ENCODE data around the gene PPP1R27.

The PPP1R27 gene

DNA sequence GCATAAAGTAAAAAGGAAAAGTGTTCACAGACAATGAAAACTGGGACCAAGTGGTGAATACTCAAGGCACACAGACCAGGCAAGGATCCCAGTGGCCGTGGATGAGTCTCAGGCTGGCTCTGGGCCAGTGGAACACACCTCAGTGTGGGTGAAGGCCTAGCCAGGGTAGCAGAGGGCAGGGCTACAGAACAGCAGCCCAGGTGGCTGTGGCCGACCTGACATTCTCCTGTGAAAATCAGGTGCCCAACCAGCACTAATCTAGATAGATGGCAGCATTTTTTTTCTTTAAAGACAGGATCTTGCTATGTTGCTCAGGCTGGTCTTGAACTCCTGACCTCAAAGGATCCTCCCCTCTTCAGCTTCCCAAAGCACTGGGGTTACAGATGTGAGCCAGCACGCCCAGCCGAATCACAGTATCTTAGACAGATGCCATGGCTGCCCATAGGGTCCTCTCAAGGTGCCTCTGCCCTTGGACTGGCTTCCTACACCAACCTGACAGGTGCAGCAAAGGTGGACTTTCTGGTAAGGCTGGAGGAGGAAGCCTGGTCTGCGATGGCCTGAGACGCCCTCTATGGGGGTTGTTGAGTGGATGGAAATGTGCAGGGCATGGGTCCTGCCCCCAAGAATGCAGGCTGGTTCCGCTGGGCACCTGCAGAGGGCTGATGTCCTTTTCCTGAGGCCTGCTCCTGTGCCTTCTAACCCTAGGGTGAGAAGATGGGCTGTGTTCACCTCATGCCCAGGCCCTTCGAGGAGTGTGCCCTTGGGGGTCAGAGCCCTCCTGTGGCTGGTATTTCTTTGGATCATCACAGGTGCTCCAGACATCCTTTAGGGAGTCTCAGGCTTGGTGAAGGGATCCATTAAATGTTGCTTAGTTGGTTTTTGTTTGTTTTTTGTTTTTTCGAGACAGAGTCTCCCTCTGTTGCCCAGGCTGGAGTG is 29.3 kb upstream of the PPP1R27 start:
- TF ChIP-seq, protein P1, sequence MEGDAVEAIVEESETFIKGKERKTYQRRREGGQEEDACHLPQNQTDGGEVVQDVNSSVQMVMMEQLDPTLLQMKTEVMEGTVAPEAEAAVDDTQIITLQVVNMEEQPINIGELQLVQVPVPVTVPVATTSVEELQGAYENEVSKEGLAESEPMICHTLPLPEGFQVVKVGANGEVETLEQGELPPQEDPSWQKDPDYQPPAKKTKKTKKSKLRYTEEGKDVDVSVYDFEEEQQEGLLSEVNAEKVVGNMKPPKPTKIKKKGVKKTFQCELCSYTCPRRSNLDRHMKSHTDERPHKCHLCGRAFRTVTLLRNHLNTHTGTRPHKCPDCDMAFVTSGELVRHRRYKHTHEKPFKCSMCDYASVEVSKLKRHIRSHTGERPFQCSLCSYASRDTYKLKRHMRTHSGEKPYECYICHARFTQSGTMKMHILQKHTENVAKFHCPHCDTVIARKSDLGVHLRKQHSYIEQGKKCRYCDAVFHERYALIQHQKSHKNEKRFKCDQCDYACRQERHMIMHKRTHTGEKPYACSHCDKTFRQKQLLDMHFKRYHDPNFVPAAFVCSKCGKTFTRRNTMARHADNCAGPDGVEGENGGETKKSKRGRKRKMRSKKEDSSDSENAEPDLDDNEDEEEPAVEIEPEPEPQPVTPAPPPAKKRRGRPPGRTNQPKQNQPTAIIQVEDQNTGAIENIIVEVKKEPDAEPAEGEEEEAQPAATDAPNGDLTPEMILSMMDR (IDR thresholded peaks at IDR 0.05; ENCODE audit: low read depth, low read length), result no peak
- TF ChIP-seq MYC (IDR thresholded peaks at IDR 0.05; ENCODE audit: low read depth, low read length) (no peak), POLR2A (IDR thresholded peaks at IDR 0.05; ENCODE audit: extremely low read depth, insufficient read length) (no peak)
- TF ChIP-seq, protein P2, sequence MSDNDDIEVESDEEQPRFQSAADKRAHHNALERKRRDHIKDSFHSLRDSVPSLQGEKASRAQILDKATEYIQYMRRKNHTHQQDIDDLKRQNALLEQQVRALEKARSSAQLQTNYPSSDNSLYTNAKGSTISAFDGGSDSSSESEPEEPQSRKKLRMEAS (IDR thresholded peaks at IDR 0.05; ENCODE audit: low read depth, low read length), result no peak
- no peak overlapping the region for H3K4me3 ChIP-seq (ENCODE audit: low read depth, low read length)
- DNase-seq (ENCODE audit: low read depth), result no peak

DNA sequence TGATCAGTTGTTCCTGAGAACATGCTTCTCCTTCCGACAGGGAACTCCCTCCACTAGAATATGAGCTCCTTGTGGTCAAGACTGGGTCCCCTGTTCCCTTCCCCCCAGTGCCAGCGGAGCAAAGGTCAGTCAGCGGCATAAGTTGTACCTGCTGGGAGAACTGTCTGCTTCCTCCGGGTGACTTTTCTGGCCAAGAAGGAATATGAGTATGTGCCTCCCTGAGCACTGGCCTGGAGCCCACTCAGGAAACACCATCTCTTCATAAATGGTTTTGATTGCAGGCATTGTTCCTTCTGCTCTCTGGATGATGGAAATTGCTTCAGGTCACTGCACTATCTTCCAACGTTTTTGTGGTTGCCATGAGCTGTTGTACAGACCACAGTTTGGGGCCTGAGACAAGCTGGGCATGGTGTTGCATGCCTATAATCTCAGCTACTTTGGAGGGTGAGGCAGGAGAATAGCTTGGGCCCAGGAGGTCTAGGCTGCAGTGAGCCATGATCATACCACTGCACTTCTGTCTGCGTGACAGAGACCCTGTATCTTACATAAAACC is 28.3 kb upstream of the PPP1R27 start:
- DNase-seq (ENCODE audit: low read depth), result peak; percentile 61
- TF ChIP-seq MYC (IDR thresholded peaks at IDR 0.05; ENCODE audit: low read depth, low read length) (no peak), POLR2A (IDR thresholded peaks at IDR 0.05; ENCODE audit: extremely low read depth, insufficient read length) (no peak)
- TF ChIP-seq, protein P1 (IDR thresholded peaks at IDR 0.05; ENCODE audit: low read depth, low read length), result no peak
- TF ChIP-seq, protein P2 (IDR thresholded peaks at IDR 0.05; ENCODE audit: low read depth, low read length), result no peak
- H3K4me3 ChIP-seq (ENCODE audit: low read depth, low read length), result peak overlapping the region; percentile 28

DNA sequence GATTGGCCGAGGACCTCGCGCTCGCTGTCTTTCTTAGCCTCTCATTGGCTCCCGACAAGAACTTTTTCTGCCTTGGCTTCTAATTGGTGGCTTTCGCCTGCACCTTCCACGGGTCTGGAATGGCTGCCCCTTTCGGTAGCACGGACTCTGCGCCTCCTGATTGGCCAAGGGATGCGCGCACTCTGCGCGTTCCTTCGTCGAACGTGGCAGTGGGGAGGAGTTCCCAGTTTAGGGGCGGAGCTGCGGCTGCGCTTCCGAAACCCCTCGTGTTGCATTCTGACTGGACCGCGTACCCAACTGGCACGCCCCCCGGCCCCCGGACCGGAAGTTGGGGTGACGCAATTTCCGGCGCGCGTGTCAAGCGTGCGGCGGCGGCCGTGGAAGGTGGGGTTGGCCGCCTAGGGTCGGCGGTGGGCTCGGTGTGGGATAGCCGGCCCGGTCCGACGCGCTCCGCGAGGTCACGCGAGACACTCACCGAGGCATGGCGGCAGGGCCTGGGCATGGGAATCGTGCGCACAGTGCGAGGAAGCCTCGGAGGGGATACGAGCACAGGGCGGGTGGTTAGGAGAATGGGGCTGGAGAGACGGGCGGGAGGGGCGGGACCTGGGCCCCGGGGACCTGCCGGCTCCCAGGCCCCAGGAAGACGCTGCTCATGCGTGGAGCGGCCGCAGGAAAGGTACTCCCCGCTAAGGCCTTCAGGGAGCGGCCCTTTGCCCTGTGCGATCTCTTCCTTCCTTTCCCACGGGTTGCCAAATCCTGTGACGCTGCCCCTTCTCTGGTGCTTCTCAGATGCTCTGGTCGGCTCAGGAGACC is 26.1 kb upstream of the PPP1R27 start:
- peak overlapping the region; percentile 80 for H3K4me3 ChIP-seq (ENCODE audit: low read depth, low read length)
- TF ChIP-seq, protein P2 (IDR thresholded peaks at IDR 0.05; ENCODE audit: low read depth, low read length), result peak; percentile 86
- peak; percentile 82 for TF ChIP-seq POLR2A (IDR thresholded peaks at IDR 0.05; ENCODE audit: extremely low read depth, insufficient read length)
- peak; percentile 93 for TF ChIP-seq MYC (IDR thresholded peaks at IDR 0.05; ENCODE audit: low read depth, low read length)
- TF ChIP-seq, protein P1 (IDR thresholded peaks at IDR 0.05; ENCODE audit: low read depth, low read length), result no peak
- peak; percentile 100 for DNase-seq (ENCODE audit: low read depth)

DNA sequence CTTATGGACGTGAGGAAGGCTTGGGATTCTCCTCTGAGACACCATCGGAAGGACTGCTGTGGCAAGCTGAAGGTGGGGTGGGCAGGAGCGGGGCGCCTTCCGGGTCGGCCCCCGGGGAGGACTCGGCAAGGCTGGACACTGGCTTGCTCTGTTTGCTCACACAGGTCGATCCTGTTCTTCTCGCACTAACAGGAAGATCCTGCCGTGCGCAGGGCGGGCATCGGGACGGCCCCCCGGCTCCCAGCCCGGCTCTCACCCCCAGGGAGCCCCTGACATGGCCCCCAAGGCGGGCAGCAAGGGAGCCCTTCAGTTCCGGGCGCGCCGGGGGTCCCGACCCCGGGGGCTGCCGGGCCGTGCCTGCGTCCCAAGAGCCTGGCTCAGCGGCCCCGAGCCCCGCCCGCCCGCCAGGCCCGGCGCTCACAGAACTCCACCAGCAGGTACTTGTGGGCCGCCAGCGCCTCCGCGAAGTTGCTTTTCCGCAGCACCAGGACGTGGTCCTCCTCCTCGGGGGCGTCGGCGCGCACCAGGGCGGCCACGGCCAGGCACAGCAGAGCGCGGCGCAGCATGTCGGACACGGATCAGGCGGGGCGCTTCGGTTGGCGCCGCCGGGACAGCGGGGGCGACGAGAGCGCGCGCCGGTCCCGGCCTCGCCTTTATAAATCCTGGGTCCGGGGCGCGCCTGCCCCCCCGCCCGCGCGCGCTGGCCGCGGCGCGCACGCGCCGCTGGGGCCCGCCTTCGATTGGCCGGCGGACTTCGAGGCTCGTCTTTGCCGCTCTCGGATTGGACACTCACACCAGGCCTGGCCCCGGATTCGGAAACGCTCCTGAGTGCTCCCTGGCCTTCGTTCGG is 25.3 kb upstream of the PPP1R27 start, which contains the start of gene P4HB:
TSS of gene P4HB (minus strand) at position 630 of the 850 bp plus-strand sequence. CDS start at position 566, 64 bp downstream.
- TF ChIP-seq, protein P2 (IDR thresholded peaks at IDR 0.05; ENCODE audit: low read depth, low read length), result peak; percentile 46; the same call in 1 of the 2 replicates
- TF ChIP-seq MYC (IDR thresholded peaks at IDR 0.05; ENCODE audit: low read depth, low read length), result peak; percentile 70
- TF ChIP-seq POLR2A (IDR thresholded peaks at IDR 0.05; ENCODE audit: extremely low read depth, insufficient read length), result peak; percentile 91
- TF ChIP-seq, protein P1 (IDR thresholded peaks at IDR 0.05; ENCODE audit: low read depth, low read length), result no peak
- peak within 1 kb of the TSS; percentile 84 for H3K4me3 ChIP-seq (ENCODE audit: low read depth, low read length)
- no peak for DNase-seq (ENCODE audit: low read depth)
